SK-N-DZ (cell line): ENCODE measurements around the gene ABI1.
A peak's percentile ranks its signal among the peaks of the same experiment; 100 is the strongest.

ENCODE experiments used
- DNase-seq: peaks from one replicate; pipeline ENCODE4 v3.0.0-alpha.2; 2015; ENCODE audit warnings: low spot score
- small RNA-seq, 2 experiments: library from RNA; depleted of rRNA; stranded (forward); fragments of <200 nt; gene quantifications; one replicate each; pipeline ENCODE3, GENCODE V24; 2014

The ABI1 gene

DNA sequence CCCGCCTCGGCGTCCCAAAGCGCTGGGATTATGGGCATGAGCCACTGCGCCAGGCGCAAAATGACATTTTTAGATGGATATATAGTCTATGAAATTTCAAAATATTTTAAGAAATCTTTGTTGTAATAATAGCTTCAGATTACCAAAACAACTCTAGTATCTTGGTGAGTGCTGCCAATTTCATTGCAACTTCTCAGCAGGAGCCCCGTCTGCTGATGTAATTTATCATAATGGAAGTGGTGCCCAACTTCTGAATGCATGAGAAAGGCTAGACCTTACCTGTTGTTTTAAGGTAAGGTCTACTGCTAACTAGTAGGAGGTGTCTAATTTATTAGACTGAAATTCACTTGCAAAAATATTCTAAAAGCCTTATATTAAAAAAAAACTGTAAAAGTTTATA is 143.3 kb downstream of the ABI1 start:
- no peak for DNase-seq

DNA sequence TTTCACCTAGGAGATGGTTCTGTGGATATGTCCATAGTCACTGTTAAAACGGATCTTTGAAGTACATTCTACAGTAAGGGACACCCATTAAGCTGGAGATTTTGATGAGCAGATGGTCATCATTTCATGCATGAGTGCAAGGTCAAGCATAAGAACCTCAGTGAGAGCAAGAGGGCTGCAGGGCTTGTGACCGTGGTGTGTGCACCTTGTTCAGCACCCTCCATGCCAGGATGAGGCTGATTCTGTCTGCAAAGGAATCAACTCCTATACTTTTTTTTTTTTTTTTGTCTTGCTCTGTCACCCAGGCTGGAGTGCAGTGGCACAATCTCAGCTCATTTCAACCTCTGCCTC is 145.6 kb downstream of the ABI1 start:
- no peak for DNase-seq

DNA sequence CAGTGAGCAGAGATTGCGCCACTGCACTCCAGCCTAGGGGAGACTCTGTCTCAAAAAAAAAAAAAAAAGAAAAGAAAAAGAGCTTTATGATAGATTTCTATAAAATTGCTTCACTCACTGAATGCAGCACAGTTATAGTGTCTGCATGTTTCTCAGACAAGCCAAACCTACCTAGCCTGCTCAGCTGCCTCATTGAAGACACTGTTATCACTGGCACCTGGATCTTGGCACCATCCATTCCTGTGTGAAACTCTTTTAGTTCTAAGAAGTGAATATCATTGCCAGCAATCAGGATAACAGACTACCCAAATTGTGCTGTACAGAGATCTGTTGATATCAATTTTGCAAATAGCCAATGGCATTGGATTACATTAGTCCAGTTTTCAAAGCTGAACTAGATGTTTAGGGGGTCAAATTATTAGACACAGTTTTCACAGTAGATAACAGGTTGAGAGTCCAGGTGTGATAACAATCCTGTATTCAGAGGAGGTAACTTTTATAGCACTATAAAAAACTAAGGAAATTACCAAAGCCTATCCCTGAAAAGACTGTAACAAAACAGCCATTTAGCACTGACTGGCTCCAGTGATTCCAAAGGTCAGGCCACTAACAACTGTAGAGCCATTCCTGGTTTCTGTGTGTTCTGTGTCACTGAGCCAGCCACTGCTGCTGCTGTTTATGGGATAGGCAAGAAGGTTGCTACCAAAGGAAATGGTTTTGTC is 146.2 kb downstream of the ABI1 start:
- DNase-seq = no peak

DNA sequence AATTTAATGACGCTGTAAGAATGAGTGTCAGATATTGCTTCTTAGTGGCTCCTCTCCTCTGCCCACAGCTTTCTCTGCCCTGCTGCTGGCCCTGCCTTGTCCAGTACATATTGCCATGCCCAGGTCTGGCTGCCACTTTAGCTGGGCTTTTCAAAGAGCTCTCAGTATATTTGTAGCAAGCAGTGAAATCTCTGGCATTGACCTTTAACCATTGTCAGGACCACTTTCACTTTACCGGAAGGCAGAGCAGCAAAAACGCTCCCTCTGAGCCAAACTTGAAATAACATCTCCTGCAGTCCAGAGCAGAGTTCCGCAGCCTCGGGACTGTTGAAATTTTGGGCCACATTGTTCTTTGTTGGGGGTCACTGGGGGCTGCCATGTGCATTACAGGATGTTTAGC is 149.4 kb downstream of the ABI1 start:
- DNase-seq = no peak

DNA sequence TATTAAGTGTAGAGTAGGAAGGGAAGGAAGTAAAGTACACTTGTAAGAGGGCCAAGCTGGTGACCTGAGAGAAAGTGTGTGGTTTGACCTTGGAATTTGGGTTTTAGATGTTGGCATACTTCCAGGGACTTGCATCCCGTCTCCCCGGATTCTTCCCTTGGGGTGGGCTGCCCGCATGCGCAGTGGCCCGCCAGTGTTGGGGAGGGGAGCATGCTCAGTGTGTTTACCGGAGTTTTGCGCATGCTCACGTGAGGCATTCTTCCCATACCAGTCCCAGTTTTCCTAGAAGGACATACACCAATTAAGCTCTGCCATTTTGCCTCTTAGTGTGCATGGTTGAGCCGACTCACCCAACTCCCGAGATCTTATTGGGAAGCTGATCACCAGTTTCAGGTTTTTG is 153.8 kb downstream of the ABI1 start:
- no peak for DNase-seq

DNA sequence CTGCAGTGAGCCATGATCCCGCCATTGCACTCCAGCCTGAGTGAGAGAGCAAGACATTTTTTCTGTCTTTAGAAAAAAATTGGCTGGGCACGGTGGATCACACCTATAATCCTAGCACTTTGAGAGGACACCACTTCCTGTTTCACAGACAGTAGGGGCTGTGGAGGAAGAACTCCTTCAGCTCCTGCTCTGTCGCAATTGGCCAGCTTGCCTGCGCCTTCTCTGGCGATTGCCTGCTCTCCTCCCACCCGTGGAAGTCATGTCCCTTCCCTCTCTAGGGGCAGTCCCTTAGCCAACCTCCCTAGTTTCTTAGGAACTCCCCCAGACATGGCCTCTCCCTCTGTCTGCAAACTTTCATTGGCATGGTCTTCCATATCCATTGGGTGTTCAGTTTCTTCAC is 154.6 kb downstream of the ABI1 start:
- DNase-seq = no peak

DNA sequence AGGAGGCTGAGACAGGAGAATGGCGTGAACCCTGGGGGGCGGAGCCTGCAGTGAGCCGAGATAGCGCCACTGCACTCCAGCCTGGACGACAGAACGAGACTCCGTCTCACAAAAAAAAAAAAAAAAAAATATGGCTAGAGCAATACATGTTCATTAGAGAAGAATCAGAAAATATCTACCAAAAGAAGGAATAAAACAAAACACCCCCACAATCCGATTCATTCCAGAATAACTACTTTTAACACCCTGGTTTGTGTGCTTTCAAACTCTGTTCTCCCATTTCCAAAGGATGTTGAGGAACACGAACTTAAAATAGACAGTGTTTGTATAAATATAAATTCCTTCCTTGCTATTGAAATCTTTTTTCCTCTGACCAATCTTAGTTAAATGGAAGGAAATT is 156.8 kb downstream of the ABI1 start:
- no peak for DNase-seq

DNA sequence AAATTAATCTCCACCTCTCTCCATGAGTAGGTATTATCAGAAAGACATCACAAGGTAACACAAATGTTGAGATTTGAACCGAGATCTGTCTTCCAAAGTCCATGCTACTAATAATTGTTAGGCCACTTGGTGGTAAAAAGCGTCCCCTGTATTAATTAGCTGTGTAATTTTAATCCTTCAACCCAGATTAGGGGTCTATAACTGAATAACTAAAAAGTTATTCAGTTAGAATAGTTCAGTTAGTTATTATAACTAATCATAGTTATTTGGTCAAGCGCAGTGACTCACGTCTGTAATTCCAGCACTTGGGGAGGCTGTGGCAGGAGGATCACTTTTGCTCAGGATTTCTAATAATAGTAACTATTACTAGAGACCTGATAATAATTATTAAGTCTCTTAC is 157.7 kb downstream of the ABI1 start:
- no peak for DNase-seq

DNA sequence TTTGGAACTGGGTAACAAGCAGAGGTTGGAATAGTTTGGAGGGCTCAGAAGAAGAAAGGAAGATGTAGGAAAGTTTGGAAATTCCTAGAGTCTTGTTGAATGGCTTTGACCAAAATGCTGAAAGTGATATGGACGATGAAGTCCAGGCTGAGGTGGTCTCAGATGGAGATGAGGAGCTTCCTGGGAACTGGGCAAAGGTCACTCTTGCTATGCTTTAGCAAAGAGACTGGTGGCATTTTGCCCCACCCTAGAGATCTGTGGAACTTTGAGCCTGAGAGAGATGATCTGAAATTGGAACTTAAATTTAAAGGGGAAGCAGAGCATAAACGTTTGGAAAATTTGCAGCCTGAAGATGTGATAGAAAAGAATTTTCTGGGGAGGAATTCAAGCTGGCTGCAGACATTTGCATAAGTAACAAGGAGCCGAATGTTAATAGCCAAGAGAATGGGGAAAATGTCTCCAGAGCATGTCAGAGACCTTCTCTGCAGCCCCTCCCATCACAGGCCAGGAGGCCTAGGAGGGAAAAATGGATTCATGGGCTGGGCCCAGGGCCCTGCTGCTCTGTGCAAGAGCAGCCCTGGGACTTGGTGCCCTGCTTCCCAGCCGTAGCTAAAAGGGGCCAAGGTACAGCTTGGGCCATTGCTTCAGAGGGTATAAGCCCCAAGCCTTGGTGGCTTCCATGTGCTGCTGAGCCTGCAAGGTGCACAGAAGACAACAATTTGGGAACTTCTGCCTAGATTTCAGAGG is 159.7 kb downstream of the ABI1 start:
- no peak for DNase-seq

DNA sequence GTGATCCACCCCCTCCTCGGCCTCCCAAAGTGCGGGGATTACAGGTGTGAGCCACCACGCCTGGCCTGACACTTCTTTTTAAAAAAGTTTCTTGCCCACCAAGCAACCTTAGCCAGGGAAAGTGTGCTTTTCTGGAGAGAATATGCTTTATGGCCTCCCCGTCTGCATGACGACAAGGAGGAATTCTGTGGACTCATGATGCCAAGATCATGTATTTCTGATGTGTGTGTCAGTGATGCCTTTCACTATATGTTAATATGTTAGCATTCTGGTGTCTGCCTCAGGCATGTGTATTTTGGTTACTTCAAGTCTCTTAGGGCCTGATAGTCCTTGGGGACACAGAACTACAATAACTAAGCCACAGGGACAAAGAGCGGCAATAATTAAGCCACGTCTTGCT is 161.1 kb downstream of the ABI1 start:
- no peak for DNase-seq

DNA sequence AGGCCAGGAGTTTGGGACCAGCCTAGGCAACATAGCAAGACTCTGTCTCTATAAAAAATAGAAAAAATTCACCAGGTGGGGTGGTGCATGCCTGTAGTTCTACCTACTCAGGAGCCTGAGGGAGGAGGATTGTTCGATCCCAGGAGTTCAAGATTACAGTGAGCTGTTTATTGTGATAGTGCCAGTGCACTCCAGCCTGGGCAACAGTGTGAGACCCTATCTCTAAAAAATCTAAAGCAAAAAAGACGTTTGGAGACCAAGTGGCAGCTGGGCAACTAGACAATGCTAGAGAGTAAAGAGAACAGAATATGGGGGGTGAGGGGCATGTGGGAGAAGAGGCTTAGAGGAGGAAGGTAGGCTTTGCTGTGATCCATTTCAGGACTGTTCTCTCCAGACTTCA is 161.8 kb downstream of the ABI1 start:
- no peak for DNase-seq

DNA sequence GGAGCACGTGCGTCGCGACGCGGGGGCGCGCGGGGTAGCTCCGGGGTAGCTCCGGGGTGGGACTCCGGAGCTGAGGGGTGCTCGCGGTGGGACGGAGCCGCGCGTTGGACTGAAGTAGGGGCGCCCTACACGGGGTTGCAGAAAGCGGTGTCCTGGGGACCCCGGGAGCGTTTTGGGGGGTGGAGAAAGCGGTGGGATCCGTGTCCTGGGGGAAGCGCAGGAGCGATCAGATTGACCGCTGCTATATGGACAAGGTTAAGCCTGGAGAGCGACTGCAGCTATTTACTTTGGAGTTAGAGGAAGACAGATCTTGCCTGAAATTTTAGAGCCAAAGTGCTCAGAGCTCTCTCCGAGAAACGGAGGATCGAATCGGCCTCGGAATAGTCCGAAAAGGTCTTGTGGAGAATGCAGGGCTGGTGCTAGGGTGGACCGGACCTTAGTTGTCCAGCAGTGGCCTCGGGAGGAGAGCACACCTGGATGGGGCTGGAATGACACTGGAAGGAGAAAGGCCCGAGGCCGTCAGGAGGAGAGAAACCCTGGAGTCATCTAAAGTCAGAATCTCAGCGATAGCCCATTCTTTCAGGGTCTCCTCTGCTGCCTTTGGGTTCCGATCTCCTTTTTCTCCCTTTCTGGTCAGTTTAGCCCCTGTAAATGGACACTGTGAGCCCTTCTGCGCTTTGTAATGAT is 162.7 kb downstream of the ABI1 start:
- no peak for DNase-seq

DNA sequence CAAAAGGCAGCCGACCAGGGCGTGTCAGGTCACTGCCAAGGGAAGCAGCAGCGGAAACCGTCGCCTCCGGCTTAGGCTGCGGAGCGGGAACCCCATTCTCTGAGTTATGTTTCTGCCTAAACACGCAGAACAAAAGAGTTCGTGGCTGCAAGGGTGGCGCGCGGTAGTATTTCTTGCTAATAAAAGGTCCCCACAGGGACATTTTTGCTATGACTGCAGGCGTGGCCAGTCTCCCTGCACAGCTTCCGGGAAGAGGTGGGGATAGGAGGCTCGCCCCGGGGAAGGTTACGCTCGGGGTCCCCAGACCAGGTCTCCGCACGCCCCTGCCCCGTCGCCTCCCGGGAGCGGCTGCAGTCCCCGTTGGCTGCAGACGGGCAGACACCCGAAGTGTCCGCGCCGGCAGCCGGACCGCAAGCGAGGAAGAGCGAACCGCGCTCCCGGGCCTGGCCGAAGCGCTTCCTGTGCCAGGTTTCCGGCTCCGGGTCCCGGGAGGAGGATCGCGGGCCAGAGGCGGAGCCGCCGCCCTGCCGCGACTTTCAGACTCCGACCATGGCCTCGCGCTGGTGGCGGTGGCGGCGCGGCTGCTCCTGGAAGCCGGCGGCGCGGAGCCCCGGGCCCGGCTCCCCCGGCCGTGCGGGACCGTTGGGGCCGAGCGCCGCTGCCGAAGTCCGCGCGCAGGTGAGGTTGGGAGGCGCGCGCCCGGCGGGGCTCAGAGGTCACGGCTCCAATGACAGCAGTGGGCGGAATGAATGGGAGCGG is 163.4 kb downstream of the ABI1 start, which contains the start of gene PDSS1:
PDSS1 (plus strand) TSS at position 539 of the 759 bp plus-strand sequence; CDS start at position 550, 11 bp downstream.
- DNase-seq = peak; percentile 51

DNA sequence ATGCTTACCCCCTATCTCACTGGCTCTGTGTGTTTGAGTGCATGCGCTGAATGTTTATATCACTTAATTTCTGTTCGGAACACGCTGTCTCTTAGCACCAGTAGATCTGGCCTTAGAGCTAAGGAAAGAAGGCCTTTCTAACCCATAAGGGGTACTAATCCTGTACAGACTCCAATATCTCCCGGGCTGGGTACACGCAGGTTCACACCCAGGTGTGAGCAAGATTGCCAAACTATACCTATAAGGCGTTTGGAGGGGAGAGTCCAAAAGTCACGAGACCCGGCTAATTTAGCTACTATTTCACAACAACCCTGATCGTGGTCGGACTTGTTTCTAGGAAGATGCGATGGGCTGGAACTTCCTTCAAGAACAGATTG is 164.0 kb downstream of the ABI1 start:
- DNase-seq = no peak

Small RNAs within 50 kb of the gene (small RNA-seq; reads per million reads assigned to genes)
- gene RF00191 = 0 reads per million in 2 experiments
- gene RNU6-946P = 0 reads per million in 2 experiments
